ENCODE measurements around the gene BRSK1.

BRSK1 gene

DNA sequence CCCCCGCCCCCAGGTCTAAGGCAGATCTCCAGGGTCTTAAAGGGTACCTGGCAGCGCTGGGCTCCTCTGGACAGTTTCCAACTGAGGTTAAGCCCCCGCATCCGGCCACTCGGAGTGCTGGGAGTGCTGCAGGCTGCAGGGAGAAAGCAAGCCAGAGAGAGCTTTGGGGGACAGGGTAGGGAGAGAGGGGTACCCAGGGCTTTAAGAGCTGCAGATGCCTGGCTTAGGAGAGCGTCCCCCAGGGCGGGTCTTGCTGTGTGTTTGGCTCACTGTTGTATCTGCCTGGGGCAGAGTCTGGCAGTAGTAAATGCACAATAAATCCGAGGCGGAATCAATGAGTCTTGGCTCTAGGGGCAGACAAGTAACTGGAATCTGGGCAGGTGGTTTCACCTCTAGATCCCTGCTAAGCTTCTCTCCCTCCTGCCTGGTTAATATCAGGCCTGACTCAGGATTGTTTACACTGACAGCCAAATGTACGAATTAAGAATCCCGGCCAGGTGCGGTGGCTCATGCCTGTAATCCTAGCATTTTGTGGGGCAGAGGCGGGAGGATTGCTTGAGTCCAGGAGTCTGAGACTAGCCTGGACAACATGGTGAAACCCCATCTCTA lies 71.5 kb downstream of the BRSK1 start:
- no peak for DNase-seq

DNA sequence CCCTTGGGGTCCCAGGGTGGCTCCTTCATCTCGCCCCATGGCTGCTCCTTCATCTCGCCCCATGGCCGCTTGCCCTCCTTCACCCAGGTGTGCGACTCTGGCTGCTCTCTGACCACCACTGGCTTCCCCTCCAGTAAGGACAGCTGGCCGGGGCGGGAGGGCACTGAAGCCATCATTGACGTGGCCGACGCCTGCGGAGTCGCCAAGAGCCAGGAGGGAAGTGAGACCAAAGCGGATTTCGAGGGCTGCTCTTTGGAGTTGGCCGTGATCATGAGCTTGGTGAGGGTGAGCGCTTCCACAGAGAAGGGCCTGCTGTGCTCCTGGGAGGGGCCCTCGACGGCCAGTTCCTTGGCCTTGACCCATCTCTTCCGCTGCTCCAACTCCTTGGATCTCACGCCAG lies 74.7 kb downstream of the BRSK1 start:
- no peak for DNase-seq

GRCh38 chr19:55358943-55359908 lies 75.4 kb downstream of the BRSK1 start:
- no peak for DNase-seq

DNA sequence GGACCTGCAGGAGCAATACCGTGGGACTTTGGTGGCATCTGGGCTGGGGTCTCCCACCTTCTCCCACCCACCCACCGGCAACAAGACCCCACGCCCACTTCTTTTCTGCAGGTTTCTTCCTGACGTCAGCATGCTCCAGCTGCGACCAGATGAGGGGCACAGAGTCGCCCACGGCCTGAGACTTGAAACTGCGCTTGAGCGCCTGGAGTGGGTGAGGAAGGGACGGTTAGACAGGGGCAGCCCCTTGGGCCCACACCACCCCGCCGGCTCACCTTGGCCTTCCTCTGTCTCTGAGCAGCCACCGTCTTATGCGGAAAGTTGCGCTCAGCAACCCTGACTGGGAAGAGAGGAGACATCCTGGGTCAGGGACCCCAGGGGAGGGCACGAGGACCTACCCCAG lies 77.1 kb downstream of the BRSK1 start:
- DNase-seq, result no peak

All from activated naive CD4-positive, alpha-beta T cell treated with Interleukin-2 at 50 U/mL for 16 hours (primary cell).